Prostate gland (tissue), 2 donors: ENCODE measurements around the gene PHOX2B. TPM values are rescaled to one million over a fixed set of nuclear protein-coding genes. Genes with fewer than 3 reads are reported as not detected.

Source experiments
- DNase-seq: peaks from one replicate; pipeline ENCODE4 v3.0.0-alpha.2; 2019; ENCODE audit warnings: low spot score
- H3K27ac ChIP-seq, 2 donors: fragments of 200-600 bp; sonication (generic); 2 replicates each; pipeline ENCODE4 v1.5.1; 2017 to 2019
- H3K27me3 ChIP-seq: fragments of 200-600 bp; sonication (generic); replicated peaks from 2 replicates; pipeline ENCODE4 v1.5.1; 2019; ENCODE audit not compliant: insufficient read depth
- H3K36me3 ChIP-seq, 2 donors: fragments of 200-600 bp; sonication (generic); 1 replicate in 1 of 2; 2 replicates in 1 of 2; pipeline versions ENCODE4 v1.5.1 to v1.8.1; 2017 to 2019
- H3K4me1 ChIP-seq: fragments of 200-600 bp; sonication (generic); replicated peaks from 2 replicates; pipeline ENCODE4 v1.5.1; 2019
- H3K4me3 ChIP-seq, 2 donors: fragments of 200-600 bp; sonication (generic); 2 replicates each; pipeline ENCODE4 v1.5.1; 2017 to 2019
- H3K9me3 ChIP-seq: fragments of 200-600 bp; sonication (generic); 2 replicates; pipeline ENCODE4 v1.5.1; 2017
- POLR2A ChIP-seq: fragments of 450-650 bp; IDR thresholded peaks from one replicate; pipeline ENCODE4 v1.6.1; 2016; ENCODE audit warnings: antibody characterized with exemption, mild to moderate bottlenecking
- POLR2AphosphoS5 ChIP-seq: sonication (generic); formaldehyde crosslinking; IDR thresholded peaks from one replicate; pipeline ENCODE4 v1.6.1; 2017; ENCODE audit warnings: antibody characterized with exemption
- WGBS: methylation state at CpG from one replicate; pipeline ENCODE4 v1.1.5; 2018; 5-methylcytosine and 5-hydroxymethylcytosine counted together
- intact Hi-C: fragments of 100-400 bp; cut with DNase I; formaldehyde crosslinking; loops from one replicate; pipeline ENCODE4 v1.14.2; 2022
- total RNA-seq, 2 donors: library from RNA; depleted of rRNA; stranded (reverse); fragments of >200 nt; gene quantifications; one replicate each; pipeline ENCODE4 v1.1.0, GENCODE V29; 2016
- TF ChIP-seq, protein P1 (sequence below), 4 experiments: fragments of 200-600 bp in 2 of 4; fragments of 450-650 bp in 2 of 4; sonication (generic) in 2 of 4; IDR thresholded peaks; 1 replicate in 3 of 4; 2 replicates in 1 of 4; pipeline ENCODE4 v1.5.1; 2016 to 2019; ENCODE audit warnings: antibody characterized with exemption in 4 of 4, mild to moderate bottlenecking in 2 of 4, moderate library complexity in 2 of 4

The PHOX2B gene
- total RNA-seq: not detected

DNA sequence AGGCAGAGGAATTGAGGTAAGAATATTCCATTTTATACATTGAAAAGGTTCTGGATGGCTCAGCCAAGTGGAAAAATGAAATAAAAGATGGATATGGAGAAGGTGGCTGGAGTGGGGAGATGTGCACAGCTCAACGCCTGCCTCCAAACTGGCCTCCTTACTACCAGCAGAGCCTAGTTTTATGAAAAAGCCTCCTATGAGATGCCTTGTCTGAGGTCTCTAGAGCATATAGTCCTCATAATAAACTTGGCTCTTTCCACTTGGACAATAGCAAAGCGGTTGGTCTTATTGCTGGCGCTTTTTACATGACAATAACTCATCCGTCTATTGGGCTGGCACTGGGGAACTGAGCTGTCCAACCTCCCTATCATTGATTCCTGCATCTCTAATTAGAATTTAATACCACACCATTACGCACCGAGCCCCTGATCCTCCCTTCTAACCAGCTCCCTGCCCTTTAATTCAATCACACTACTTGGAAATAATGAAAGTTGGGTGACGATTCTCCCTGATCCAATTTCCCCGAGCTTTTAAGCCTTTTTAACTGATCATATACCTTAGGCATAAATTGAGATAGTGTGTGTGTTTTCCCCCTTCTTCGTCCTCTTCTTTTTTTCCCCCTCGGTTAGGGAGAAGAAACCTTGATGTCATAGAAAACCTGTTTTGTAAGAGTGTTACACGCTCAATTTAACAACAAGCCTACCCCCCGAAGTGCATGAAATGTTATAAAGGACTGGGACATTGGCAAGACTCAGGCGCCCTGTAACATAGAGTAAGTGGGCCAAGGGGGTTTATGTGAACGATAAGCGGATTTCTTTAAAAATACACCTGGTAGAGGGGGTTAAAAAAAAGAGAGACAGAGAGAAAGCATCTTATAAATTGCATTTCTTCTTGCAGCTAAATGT is at the start of gene PHOX2B:
PHOX2B (minus strand) TSS at position 155 of the 905 bp plus-strand sequence; CDS start at position 40, 115 bp downstream.
- intact Hi-C loops: no loop called here
- 8% methylated on average over 15 of the region's 15 CpGs for WGBS
- Histone ChIP-seq H3K27me3 (peaks cover 53% of the 10 kb centered on the region), H3K9me3 (no peaks in the 10 kb centered on the region), H3K4me1 (no peaks in the 10 kb centered on the region), H3K27ac (no peak within 1 kb of the TSS), H3K4me3 (no peak within 1 kb of the TSS), H3K36me3 (no peaks in the 10 kb centered on the region)
- no peak for DNase-seq
- TF ChIP-seq POLR2AphosphoS5: no peak
- TF ChIP-seq, protein P1, sequence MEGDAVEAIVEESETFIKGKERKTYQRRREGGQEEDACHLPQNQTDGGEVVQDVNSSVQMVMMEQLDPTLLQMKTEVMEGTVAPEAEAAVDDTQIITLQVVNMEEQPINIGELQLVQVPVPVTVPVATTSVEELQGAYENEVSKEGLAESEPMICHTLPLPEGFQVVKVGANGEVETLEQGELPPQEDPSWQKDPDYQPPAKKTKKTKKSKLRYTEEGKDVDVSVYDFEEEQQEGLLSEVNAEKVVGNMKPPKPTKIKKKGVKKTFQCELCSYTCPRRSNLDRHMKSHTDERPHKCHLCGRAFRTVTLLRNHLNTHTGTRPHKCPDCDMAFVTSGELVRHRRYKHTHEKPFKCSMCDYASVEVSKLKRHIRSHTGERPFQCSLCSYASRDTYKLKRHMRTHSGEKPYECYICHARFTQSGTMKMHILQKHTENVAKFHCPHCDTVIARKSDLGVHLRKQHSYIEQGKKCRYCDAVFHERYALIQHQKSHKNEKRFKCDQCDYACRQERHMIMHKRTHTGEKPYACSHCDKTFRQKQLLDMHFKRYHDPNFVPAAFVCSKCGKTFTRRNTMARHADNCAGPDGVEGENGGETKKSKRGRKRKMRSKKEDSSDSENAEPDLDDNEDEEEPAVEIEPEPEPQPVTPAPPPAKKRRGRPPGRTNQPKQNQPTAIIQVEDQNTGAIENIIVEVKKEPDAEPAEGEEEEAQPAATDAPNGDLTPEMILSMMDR (IDR thresholded peaks at IDR 0.05): no peak
- no peak for TF ChIP-seq POLR2A

DNA sequence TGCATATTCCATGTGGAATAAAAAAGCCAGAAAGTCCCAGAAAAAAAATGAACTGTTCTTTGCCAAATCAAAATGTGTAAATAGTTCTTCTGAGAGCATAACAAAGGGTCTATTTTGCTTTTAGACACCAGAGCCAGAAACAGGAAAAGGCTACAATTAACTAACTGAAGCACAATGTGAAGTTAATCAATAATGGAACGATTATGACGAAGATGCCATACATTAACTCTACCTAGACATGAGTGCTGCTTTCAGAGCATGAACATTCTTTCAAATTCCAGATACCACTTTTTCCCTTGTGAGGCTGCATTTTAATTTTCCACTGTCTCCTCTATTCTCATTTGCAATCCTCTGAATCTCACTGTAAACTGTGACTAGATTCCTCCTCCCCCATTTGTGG is 48.7 kb upstream of the PHOX2B start:
- DNase-seq: no peak
- no peak for TF ChIP-seq POLR2AphosphoS5
- H3K4me1 ChIP-seq: no peaks in the 10 kb centered on the region
- WGBS: 29% methylated on average over 2 of the region's 2 CpGs
- no peaks in the 10 kb centered on the region for H3K9me3 ChIP-seq
- H3K27ac ChIP-seq: no peak overlapping the region
- no peaks in the 10 kb centered on the region for H3K36me3 ChIP-seq
- intact Hi-C loops: no loop called here
- H3K4me3 ChIP-seq: no peak overlapping the region
- no peaks in the 10 kb centered on the region for H3K27me3 ChIP-seq

DNA sequence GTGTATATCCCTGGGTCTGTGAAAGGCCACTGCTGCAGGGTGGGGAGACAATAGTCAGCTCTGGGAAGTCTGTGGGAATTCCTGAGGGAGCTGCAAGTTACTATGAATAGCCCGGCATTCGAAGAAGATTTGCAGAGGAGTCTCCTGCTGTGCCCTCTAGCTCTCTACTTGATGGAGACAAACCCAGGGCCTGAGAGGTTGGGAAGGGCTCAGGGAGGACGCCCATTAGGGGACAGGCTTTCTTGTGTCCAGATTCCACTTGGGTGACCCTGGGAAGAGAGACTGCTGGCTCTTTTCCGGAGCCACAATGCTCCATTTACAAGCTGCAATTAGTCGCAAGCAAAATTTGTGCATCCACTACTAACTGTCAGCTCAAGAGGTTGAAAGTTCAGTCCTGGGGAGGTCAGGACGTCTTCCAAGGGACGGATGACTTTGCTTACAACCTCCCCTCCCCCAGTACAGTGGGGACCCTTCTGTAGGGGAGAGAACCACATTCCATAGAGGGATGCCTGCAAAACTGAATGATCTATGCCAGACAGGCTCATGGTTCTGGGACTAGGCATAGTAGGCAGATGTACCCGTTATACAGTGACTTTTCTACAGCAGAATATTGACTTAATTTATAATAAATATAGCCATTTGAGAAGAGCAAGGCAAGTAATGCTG is 48.2 kb upstream of the PHOX2B start:
- Histone ChIP-seq H3K4me1 (no peaks in the 10 kb centered on the region), H3K9me3 (no peaks in the 10 kb centered on the region), H3K4me3 (no peak overlapping the region), H3K27ac (no peak overlapping the region), H3K27me3 (no peaks in the 10 kb centered on the region), H3K36me3 (no peaks in the 10 kb centered on the region)
- intact Hi-C loops: no loop called here
- no peak for TF ChIP-seq POLR2AphosphoS5
- TF ChIP-seq, protein P1 (IDR thresholded peaks at IDR 0.05): no peak
- no peak for TF ChIP-seq POLR2A
- DNase-seq: no peak
- 6% methylated on average over 8 of the region's 8 CpGs for WGBS

DNA sequence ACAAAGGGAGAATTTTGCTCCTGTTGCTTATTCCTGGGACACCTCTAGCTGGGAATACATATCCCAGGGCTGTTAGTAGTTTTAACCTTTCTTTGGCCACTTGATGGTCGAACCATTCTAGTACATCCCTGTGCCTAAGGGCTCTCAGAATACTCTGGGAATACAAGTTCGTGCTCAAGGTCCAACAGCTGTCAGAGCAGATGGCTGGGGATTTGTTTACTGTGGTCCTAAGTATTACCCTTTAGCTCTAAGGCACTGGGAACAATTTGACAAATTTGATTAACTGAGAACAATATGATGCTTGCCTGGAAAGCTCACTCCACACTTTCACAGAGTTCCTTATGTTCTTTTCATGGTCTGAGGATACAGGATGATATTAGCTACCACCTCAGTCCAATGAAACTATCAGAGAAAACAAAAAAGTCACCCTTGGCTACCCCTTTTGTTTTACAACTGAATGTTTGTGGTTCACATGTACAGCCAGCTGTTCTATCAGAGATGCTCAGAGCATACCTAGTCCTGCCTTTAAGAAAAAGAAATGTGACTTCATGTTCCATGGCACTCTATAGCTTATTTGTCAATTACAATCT is 47.4 kb upstream of the PHOX2B start:
- no peak overlapping the region for H3K4me3 ChIP-seq
- no peak for DNase-seq
- TF ChIP-seq POLR2A (no peak), POLR2AphosphoS5 (no peak)
- TF ChIP-seq, protein P1 (IDR thresholded peaks at IDR 0.05): no peak
- 43% methylated on average over 2 of the region's 2 CpGs for WGBS
- no peaks in the 10 kb centered on the region for H3K27me3 ChIP-seq
- intact Hi-C loops: no loop called here
- no peak overlapping the region for H3K27ac ChIP-seq
- H3K9me3 ChIP-seq: no peaks in the 10 kb centered on the region
- H3K36me3 ChIP-seq: no peaks in the 10 kb centered on the region
- no peaks in the 10 kb centered on the region for H3K4me1 ChIP-seq

DNA sequence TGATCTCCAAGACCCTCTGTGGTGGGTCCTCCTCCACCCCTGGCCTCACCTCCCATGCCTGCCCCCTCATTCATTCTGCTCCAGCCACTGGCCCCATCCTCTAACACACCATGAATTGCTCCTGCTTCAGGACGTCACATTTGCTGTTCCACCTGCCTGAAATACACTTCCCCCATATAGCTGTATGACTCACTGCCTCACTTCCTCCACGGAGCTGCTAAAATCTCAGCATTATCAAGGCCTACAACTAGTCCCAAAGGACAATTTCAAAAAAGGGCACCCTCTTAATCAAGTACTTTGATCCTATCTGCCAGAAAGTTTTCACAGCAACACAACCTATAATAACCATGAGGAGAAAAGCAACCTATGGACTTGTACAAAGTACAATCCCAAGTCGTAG is 43.6 kb upstream of the PHOX2B start:
- Histone ChIP-seq H3K9me3 (no peaks in the 10 kb centered on the region), H3K4me3 (no peak overlapping the region), H3K36me3 (no peaks in the 10 kb centered on the region), H3K4me1 (no peaks in the 10 kb centered on the region), H3K27me3 (no peaks in the 10 kb centered on the region), H3K27ac (no peak overlapping the region)
- DNase-seq: no peak
- intact Hi-C loops: no loop called here
- TF ChIP-seq POLR2A (no peak), POLR2AphosphoS5 (no peak)
- TF ChIP-seq, protein P1 (IDR thresholded peaks at IDR 0.05): no peak
- WGBS: 59% methylated on average over 3 of the region's 3 CpGs
